ENCODE results near the gene ADAP1. TPM values are rescaled to one million over a fixed set of nuclear protein-coding genes. Genes with fewer than 3 reads are reported as not detected.

ADAP1 gene
- total RNA-seq, 2 experiments from 2014 or later, result 6.8 to 7.2 TPM

DNA sequence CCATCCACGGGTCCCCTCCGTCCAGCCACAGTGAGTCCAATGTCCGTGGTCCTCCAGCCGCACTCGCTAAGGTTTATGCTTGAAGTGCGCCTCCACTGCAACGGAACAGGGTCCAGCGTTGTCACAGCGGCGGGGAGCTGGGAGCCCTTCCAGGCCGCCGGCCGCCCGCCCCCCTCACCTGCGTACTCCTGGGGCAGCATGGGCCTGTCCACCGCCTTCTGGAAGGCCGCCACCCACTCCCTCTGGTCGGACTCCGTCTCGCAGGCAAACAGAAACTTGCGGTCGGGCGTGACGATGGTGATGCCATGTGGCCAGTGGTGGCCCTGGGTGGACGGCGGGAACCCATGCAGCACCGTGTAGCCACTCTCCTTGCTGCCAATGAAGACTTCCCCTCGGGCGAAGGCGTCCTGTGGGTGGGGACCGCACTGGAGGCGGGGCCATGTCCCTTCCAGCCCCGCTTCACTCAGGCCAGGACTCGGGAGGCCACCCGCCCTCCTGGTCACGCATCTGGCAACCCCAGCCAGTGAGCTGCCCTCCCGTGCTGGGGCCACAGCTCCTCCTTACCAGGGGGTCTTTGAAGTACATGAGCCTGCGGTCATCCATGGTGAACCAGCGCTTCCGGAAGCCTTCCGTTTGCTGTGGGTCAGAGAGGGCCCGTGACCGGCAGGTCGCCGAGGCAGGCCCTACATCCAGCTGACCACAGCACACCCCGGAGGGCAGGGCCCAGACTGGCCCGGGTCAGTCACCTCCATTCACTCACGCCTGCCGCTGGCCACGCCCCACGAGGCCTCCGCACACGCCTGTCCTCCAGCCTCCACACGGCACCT is 55.4 kb downstream of the ADAP1 start:
- ChIA-PET CTCF (no interaction called here), POLR2A (interaction anchor here (0.6 to 1.4 kb wide), 2 partner anchors 24 to 465 kb away, joined by 3 read pairs; no protein-coding TSS in a partner anchor)
- no peak for TF ChIP-seq CTCF (IDR thresholded peaks at IDR 0.05)
- Histone ChIP-seq H3K27ac (ENCODE audit: low read depth in 1 of 2, low read length in 2 of 2) (no peak overlapping the region), H3K4me1 (ENCODE audit: insufficient read depth, low read length) (peaks cover 6% of the 10 kb centered on the region), H3K9me3 (ENCODE audit: control insufficient read depth in 1 of 2, insufficient read depth in 1 of 2, low read length in 2 of 2) (no peaks in the 10 kb centered on the region), H3K27me3 (ENCODE audit: control insufficient read depth in 1 of 2, insufficient read depth in 2 of 2, low read length in 2 of 2) (no peaks in the 10 kb centered on the region), H3K36me3 (ENCODE audit: insufficient read depth, low read length) (peaks cover 36% of the 10 kb centered on the region), H3K4me3 (ENCODE audit: low read length) (no peak overlapping the region)
- Mint-ChIP-seq H3K4me1 (ENCODE audit: low read depth) (no peaks in the 10 kb centered on the region), H3K9me3 (no peaks in the 10 kb centered on the region), H3K4me3 (no peak overlapping the region), H3K27me3 (peaks cover 9% of the 10 kb centered on the region), H3K36me3 (ENCODE audit: low read depth) (peaks cover 35% of the 10 kb centered on the region), H3K27ac (no peak overlapping the region)
- DNase-seq (no peak), ATAC-seq (ENCODE audit: poor library complexity) (no peak)
- intact Hi-C loops (cut with DNase I, micrococcal nuclease), result no loop called here

GRCh38 chr7:898460-898854 is 56.0 kb downstream of the ADAP1 start:
- H3K36me3 ChIP-seq (ENCODE audit: insufficient read depth, low read length), result peaks cover 42% of the 10 kb centered on the region
- no peak for ATAC-seq (ENCODE audit: poor library complexity)
- intact Hi-C loops (cut with DNase I, micrococcal nuclease), result no loop called here
- H3K27ac ChIP-seq (ENCODE audit: low read depth in 1 of 2, low read length in 2 of 2), result no peak overlapping the region
- ChIA-PET POLR2A (interaction anchor here (1.4 kb wide), 1 partner anchor 25 kb away, joined by 3 read pairs; no protein-coding TSS in a partner anchor), CTCF (no interaction called here)
- no peaks in the 10 kb centered on the region for H3K27me3 ChIP-seq (ENCODE audit: control insufficient read depth in 1 of 2, insufficient read depth in 2 of 2, low read length in 2 of 2)
- peaks cover 9% of the 10 kb centered on the region for H3K27me3 Mint-ChIP-seq
- TF ChIP-seq CTCF (IDR thresholded peaks at IDR 0.05), result no peak
- no peak for DNase-seq
- H3K36me3 Mint-ChIP-seq (ENCODE audit: low read depth), result peaks cover 38% of the 10 kb centered on the region
- no peak overlapping the region for H3K27ac Mint-ChIP-seq
- peaks cover 6% of the 10 kb centered on the region for H3K4me1 ChIP-seq (ENCODE audit: insufficient read depth, low read length)
- H3K4me3 ChIP-seq (ENCODE audit: low read length), result no peak overlapping the region
- H3K9me3 Mint-ChIP-seq, result no peaks in the 10 kb centered on the region
- H3K9me3 ChIP-seq (ENCODE audit: control insufficient read depth in 1 of 2, insufficient read depth in 1 of 2, low read length in 2 of 2), result no peaks in the 10 kb centered on the region
- H3K4me1 Mint-ChIP-seq (ENCODE audit: low read depth), result no peaks in the 10 kb centered on the region
- H3K4me3 Mint-ChIP-seq, result no peak overlapping the region

DNA sequence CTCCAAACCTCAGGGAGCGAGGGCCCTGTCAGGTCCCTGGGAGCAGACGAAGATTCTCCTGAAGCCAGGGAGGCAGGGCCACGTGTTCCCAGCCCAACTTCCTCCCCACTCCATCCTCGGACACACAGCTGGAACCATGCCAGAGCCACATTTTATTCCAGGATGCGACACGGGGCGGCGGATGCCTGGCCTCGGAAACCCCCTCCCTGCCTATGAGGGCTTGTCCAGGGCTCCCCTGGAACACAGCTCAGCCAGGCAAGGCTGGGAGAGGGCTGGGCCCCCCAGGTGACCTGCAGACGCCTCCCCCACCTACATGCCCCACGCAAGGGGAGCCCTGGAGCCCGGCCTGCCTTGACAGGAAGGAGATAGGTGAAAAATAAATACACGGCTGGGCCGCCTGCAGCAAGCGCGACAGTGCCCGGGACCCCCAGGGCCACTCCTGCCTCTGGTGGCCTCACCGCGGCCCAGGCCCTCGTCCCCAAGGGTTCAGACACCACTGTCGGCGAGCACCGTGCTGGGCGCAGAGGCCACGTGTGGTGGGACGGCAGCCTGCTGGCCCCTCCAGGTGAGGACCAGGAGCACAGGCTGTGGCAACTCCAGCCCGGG is 56.6 kb downstream of the ADAP1 start:
- H3K4me1 Mint-ChIP-seq (ENCODE audit: low read depth), result no peaks in the 10 kb centered on the region
- no peak overlapping the region for H3K4me3 ChIP-seq (ENCODE audit: low read length)
- TF ChIP-seq CTCF (IDR thresholded peaks at IDR 0.05), result no peak
- DNase-seq, result no peak
- H3K27ac ChIP-seq (ENCODE audit: low read depth in 1 of 2, low read length in 2 of 2), result no peak overlapping the region
- intact Hi-C loops (cut with DNase I, micrococcal nuclease), result no loop called here
- ChIA-PET CTCF (interaction anchor here (1.1 kb wide), 1 partner anchor 168 kb away, joined by 3 read pairs; no protein-coding TSS in a partner anchor), POLR2A (interaction anchor here (1.4 kb wide), 1 partner anchor 25 kb away, joined by 3 read pairs; no protein-coding TSS in a partner anchor)
- H3K4me3 Mint-ChIP-seq, result no peak overlapping the region
- peaks cover 6% of the 10 kb centered on the region for H3K4me1 ChIP-seq (ENCODE audit: insufficient read depth, low read length)
- H3K27ac Mint-ChIP-seq, result no peak overlapping the region
- no peaks in the 10 kb centered on the region for H3K9me3 ChIP-seq (ENCODE audit: control insufficient read depth in 1 of 2, insufficient read depth in 1 of 2, low read length in 2 of 2)
- no peak for ATAC-seq (ENCODE audit: poor library complexity)
- H3K9me3 Mint-ChIP-seq, result no peaks in the 10 kb centered on the region
- H3K36me3 ChIP-seq (ENCODE audit: insufficient read depth, low read length), result peaks cover 46% of the 10 kb centered on the region
- peaks cover 39% of the 10 kb centered on the region for H3K36me3 Mint-ChIP-seq (ENCODE audit: low read depth)
- no peaks in the 10 kb centered on the region for H3K27me3 ChIP-seq (ENCODE audit: control insufficient read depth in 1 of 2, insufficient read depth in 2 of 2, low read length in 2 of 2)
- H3K27me3 Mint-ChIP-seq, result peaks cover 6% of the 10 kb centered on the region
